Ramos (cell line): ENCODE measurements around the gene TBC1D13.

ENCODE experiments used
- in situ Hi-C: fragments of 300-500 bp; cut with MboI; formaldehyde crosslinking; loops from one replicate; pipeline ENCODE4 v1.14.3; 2022; ENCODE audit warnings: low sequenced_read_pairs; ENCODE audit not compliant: unreplicated experiment

TBC1D13 gene

DNA sequence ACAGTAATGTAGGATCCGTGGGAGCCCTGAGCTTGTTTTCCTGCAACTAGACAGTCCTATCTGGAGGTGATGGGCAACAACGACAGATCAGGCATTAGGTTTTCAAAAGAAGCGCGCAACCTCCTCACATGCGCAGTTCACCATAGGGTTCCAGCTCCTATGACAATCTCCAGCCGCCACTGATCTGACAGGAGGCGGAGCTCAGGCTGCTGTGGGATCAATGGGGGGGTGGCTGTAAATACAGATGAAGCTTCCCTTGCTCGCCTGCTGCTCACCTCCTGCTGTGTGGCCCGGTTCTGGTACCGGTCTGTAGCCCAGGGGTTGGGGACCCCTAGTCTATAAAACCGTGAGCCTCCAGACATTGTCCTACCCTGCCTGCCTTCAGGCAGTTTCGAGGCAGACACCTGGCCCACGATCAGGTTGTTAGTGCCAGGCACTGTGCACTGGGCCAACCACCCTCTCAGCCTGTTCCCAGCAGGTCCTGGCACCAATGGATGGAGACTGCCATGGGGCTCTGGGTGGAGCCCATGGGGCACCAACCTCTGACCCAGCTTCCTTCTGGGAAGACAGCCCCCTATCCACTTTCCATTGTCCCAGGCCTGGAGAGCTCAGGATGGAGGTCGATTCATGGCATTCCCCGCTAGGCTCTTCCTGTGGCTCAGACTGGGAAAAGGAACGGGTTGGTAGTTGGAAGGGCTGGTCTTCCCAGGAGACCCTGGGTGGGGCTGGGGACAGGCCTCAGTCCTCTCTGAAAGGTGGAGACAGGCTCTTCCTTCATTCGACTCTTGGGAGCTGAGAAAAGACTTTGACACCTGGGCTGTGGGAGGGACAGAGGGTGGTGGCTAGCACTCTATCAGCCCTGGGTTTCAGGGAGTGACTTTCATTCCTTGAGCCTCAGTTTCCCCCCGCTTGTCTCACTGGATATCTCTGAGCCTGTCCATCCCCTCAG lies 32.9 kb downstream of the TBC1D13 start:
- in situ Hi-C loops = no loop called here

DNA sequence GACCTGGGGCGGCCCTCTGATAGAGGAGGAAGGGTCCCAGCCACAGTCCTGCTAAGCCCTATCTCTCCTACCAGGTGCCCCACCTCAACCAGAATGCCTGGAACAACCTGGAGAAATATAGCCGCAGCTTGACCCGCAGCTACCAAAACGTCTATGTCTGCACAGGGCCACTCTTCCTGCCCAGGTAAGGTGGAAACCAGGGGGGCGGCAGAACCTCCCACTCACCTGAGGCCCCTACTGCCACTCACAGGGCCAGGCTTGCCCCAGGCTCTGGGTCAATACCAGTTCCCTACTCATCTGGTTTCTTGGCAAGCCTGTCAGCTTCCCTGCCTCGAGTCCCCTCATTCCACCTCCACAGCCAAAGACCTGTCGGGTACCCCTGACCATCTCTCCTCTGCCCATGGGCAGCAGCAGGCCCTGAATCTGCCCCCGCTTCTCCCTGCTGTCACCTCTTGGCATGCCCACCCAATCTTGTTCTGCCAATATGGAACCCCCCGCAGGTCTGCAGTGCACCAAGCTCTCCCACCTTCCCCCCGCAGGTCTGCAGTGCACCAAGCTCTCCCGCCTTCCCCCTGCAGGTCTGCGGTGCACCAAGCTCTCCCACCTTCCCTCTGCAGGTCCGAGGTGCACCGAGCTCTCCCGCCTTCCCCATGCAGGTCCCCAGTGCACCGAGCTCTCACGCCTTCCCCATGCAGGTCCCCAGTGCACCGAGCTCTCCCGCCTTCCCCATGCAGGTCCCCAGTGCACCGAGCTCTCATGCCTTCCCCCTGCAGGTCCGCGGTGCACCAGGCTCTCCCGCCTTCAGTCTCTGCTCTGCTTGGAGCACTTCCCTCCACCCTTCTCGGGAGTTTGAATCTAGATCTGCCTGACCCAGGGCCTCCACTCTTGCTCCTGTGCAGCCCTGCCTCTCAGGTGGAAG lies 33.9 kb downstream of the TBC1D13 start:
- in situ Hi-C loops = no loop called here

DNA sequence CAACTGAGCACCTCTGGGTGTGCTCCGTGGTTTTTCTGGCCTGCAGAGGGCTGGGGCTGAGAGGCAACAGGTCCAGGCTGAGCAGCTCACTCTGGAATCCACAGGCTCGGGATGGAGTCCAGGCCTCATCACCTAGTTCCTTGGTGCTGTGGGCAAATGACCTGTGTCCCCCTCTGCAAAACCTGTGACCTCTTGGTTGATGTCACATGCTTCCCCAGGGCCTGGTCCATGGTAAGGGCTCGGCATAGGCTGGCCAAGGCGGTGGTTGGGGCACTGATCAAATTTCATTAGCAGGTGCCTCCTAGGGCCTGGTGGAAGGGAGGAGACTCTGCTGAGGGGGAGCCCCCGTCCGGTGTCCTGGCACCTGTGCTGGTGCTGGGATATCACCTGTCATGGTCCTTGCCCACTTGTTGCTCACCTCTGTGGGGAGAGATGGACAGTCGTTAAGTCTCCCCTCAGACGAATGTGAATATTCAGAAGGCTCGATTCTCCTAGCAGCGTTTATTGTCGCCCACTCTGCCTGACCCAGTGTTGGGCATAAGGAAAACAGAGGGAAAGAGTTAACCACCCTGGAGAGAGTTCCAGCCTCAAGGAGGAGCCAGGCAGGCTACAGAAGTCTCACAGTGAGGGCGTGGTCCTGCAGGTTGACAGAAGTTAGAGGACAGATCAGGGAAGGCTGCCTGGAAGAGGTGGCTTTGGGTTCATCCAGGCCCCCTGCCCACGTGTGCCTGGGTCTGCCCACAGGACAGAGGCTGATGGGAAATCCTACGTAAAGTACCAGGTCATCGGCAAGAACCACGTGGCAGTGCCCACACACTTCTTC lies 34.7 kb downstream of the TBC1D13 start:
- in situ Hi-C loops = no loop called here

DNA sequence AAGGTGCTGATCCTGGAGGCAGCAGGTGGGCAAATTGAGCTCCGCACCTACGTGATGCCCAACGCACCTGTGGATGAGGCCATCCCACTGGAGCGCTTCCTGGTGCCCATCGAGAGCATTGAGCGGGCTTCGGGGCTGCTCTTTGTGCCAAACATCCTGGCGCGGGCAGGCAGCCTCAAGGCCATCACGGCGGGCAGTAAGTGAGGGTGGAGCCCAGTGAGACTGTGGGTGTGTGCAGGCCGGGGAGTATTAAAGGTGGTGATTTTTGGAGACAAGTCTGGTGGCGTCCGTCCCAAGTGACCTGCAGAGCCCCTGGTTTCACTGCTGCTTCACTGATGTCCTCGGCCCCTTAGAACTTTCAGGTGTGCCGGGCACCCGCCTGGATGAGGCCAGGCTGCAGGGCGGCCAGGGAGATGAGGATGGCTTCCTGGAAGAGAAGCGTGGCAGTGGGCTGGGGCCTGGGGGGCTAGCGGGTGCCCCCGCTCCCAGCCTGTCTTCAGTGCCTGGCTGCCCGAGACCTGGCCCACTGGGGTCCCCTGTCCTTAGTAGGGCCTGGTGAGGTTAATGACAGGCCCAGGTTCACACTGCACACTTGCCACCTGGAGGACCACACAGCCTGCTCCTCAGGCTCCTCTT lies 35.5 kb downstream of the TBC1D13 start:
- in situ Hi-C loops = no loop called here

DNA sequence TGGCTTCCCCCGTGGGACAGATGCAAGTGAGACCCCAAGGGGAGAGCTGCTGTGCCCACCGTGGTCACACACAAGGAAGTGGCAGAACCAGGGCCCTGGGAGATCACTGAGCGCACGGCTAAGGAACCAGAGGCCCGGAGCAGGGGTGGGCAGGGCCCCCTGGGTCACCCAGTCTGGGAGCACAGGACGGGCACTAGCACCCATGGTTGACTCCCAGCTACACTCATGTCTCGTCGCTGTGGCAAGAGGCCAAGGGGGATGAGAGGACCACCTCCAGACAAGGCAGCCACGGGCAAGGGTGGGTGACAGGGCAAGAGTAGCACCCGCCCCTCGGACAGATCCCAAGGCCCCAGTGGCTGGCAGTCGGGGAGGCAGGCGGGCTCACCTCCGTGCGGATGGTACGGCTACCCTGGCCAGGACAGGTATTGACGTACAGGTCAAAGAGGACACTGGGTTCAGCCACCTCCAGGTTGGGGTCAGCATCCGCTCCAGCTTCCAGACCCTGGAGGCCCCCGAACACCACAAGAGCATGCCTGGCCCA lies 36.4 kb downstream of the TBC1D13 start:
- in situ Hi-C loops = no loop called here

DNA sequence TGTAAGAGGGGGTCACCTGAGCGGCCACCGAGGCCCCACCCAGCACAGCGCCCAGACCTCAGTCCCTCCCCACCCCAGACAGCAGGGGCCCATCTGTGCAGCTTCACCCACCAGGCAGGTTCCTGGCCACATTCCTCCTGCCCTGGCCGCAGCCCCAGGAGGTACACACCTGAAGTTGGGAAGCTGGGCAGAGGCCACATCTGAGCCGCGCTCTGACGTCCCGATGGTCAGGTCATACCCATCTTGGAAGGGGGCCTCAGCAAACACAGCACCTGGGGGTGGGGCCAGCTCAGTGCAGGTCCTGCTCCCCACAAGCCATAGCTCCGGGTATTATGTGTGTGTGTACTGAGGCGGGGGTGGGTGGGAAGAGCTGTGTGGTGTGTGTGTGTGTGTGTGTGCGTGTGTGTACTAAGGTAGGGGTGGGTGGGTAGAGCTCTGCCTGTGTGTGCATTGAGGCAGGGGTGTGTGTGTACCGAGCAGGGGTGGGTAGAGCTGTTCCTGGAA lies 36.9 kb downstream of the TBC1D13 start:
- in situ Hi-C loops = no loop called here

DNA sequence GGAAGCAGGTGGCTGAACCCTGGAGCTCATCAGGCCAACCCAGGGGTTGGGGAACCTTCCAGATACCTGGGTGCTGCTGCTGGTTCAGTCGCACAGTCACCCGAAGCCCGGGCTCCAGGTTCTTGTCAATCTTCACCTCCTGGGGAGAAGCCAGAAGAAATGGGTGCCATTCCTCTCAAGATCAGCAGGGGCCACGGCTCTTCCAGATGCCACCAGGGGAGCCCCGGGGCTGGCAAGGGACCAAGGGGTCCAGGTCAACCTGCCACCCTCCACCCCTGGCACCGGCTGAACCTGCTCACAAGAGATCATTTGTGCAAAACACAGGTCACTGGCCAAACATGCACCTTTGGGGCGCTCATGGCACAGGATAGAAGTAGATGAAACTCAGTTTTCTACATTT lies 37.9 kb downstream of the TBC1D13 start:
- in situ Hi-C loops = no loop called here

DNA sequence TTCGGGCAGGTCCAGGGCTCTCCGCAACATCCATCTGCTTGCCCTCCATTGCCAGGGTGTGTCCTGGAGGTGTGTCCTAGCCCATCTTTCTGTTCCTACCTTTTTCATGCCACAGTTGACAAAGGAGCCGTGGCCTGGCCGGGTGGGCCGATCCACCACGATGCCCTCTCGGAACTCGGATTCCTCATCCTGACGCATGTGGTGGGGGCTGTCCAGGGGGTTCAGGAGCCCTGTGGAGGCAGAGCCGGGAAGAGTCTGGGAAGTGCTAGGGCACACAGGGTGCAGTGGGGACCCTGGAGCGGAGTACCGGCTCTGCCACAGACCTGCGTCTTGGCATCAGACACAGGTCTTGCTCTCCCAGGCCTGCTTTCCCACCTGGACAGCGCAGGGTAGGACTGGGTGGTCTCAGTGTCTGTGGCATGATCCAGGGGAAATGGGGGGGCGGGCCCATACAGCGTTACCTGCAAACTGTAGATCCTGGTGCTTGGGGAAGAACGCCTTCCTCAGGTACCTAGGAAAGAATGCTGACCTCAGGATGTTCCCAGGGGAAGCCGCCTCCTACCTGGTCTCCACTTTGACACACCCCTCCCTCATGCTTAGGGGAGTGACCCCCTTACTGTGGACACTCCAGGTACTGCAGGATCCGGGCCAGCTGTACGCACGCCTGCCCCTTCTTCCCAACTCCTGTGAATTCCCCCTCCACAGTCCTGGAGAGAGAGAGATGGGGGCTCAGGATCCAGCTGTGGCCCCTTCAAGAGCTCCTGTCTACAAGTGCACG lies 39.1 kb downstream of the TBC1D13 start:
- in situ Hi-C loops = no loop called here

DNA sequence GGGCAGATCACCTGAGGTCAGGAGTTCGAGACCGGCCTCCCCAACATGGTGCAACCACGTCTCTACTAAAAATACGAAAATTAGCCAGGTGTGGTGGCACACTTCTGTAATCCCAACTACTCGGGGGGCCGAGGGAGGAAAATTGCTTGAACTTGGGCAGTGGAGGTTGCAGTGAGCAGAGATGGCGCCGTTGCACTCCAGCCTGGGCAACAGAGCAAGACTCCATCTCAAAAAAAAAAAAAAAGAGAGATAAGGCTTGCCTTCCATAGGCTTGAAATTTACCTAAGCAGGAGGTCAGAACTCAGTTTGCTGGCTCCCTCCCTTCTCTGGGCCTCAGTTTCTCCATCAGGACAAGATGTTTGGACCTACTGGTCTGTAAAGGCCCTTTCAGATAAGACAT lies 41.2 kb downstream of the TBC1D13 start:
- in situ Hi-C loops = no loop called here

DNA sequence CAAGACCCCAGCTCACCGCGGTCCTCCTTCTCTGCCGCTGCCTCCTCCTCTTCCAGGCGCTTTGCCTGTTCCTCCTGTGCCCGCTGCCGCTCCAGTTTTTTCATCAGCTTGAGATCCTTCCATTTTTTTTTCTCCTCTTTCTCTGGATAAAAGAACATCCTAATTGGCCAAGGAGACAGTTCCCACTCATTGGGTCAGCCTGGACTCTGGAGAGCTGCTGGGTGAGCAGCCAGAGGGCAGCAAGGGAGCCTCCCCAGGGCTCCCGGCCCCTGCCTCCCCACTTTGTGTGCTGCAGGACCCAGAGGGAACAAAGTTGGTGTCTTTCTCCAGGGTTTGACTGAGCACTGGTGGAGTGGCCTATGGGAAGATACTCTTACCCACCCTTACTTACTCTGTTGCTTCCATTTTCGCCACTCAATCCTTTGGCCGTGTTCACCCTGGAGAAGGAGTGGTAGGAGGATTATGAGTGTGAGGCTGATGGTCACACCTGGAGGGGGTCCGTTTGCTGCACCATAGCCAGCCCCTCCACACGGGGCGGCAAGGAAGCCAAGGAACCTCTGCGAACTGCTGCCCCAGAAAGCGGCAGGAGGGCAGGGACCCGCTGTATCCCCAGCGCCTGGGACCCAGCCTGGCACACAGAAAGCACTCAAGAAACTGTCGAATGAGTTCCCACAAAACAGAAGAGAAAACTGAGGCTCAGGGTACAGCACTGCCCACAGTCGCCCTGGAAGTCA lies 41.8 kb downstream of the TBC1D13 start:
- in situ Hi-C loops = no loop called here

DNA sequence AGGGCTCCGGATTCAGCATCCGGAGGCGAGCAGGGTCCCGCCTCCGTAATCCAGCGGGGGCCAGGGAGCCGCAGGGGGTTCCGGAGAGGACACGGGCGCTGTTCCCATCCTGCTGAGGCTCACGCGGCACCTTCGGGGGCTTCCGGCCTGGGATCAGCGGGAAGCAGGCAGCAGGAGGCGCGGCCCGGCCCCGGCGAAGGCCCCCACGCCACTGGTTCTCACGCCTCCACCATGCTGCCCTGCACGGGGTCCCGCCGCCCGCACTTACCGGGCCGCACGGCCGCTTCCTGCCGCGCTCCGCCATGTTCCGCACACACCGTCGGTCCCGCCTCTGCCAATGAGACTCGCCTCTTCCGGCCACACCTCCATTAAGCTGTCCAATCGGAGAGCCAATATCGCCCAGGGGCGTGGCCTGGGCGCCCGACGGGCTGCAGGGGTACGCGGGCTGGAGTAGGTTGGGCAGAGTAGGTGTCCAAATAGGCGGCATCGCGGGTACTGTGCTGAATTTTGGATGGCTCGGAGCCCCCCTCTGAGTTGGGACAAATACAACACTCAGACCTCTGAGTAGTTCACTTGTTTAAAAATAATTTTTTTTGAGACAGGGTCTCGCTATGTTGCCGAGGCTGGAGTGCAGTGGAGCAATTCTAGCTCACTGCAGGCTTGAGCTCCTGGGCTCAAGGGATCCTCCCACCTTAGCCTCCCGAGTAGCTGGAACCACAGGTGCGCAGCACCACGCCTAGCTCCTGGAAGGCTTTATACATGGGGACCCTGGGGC lies 42.6 kb downstream of the TBC1D13 start, which contains the start of gene SPOUT1:
SPOUT1 (minus strand) TSS at position 318 of the 775 bp plus-strand sequence; CDS start at position 304, 14 bp downstream.
- in situ Hi-C loops = no loop called here

DNA sequence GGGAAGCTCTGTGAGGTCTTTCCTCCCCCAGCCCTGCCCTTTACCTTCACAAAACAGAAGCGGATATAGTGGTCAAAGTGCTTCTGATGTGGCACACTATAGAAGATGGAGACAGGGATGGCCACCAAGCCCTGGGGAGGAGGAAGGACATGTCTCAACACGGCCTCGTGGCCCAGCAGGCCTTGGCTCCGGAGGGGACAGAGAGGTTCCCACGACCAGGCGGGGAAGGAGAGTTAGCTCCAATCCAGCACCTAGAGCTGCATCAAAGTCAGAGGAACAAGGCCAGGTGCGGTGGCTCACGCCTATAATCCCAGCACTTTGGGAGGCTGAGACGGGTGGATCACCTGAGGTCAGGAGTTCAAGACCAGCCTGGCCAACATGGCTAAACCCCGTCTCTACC lies 46.6 kb downstream of the TBC1D13 start:
- in situ Hi-C loops = no loop called here

DNA sequence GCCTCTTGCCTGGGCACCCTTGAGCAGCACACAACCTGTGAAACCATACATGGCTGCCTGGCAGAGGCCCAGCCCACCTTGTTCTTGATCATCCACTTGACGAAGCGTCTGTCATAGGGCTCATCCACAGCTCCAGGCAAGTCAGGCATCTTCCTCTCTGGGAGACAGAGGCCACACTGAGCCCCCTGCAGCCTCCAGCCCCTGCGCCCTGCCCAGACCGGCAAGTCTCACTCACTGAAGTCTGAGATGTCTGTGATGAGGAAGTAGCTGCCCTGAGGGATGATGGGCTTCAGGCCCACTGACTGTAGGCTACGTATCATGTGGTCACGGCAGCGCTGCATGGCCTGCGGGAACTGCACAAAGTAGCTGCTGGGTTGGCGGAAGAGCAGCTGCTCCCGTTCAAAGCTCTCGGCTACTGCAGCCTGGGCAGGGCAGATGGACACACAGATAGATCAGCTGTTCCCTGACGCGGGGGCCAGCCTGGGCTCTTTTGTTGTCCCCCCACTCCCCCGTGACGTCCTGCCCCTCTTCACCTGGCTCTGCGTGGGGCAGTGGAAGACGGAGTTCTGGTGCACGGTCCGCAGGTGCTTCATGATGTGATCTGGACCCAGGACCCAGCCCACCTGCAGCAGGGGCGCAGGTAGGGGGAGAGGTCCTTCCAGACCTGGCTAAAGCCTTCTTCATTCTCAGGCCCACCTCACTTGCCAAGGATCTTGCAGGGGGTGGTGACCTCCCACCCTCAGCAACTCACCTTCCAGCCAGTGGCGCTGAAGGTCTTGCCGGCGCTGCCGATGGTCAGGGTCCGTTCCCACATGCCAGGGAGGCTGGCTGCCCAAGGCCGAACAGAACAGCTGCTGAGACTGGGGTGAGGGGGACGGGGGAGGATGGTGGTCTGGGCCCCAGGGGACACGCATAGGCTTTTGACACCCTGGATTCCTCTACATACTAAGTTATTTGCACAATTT lies 48.5 kb downstream of the TBC1D13 start:
- in situ Hi-C loops = no loop called here

DNA sequence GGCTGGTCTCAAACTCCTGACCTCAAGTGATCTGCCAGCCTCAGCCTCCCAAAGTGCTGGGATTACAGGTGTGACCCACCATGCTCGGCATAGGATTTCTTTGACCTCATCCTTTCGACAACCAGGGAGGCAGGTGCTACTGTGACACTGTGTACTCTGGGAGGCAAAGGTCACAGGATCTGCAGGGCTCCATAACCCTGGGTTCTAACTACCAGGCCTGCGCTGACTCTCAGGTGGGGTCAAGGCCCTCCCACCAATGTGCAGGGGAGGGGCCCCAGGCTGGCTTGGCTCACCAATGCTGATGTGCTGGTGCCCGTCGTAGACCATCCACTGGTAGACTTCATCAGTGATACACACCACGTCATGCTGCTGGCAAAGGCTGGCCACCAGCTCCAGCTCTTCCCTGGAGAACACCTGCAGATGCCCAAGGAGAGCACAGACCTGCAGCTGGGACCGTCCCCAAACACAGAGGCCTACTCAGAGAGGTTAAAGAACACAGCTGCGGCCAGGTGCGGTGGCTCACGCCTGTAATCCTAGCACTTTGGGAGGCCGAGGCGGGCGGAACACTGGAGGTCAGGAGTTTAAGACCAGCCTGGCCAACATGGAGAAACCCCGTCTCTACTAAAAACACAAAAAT lies 49.6 kb downstream of the TBC1D13 start:
- in situ Hi-C loops = no loop called here

DNA sequence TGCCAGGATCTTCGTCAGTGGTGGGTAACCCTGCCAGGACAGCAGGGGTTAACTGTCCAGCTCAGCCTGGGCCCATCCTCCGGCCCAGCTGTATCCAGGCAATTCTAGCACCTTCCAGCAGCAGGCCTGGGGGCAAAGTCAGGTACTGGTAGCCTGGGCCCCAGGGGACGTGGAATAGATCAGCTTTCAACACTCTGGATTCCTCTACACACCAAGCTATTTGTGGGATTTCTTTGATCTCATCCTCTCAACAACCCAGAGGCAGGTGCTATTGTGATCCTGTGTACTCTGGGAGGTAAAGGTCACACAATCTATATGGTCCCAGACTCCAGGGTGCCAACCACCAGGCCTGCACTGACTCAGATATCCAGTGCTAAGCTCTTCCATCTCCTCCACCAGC lies 51.3 kb downstream of the TBC1D13 start:
- in situ Hi-C loops = no loop called here
